ENCODE data around the gene MSH5. TPM values are rescaled to one million over a fixed set of nuclear protein-coding genes. Genes with fewer than 3 reads are reported as not detected.

Gene MSH5
- total RNA-seq, 1 donor from 2014 or later: 45.0 TPM

GRCh38 chr6:31701666-31702404 is 38.0 kb upstream of the MSH5 start:
- Mint-ChIP-seq H3K9me3 (ENCODE audit: low read depth) (no peaks in the 10 kb centered on the region), H3K27ac (peak overlapping the region; percentile 95), H3K4me3 (ENCODE audit: low read depth) (peak overlapping the region; percentile 96), H3K4me1 (ENCODE audit: low read depth) (peaks cover 20% of the 10 kb centered on the region), H3K36me3 (ENCODE audit: insufficient read depth) (peaks cover 14% of the 10 kb centered on the region), H3K27me3 (no peaks in the 10 kb centered on the region)
- DNase-seq (ENCODE audit: low spot score, unreplicated experiment): no peak
- no peak for TF ChIP-seq CTCF (IDR thresholded peaks at IDR 0.05; ENCODE audit: unreplicated experiment)

- Mint-ChIP-seq H3K27ac (peak overlapping the region; percentile 95), H3K9me3 (ENCODE audit: low read depth) (no peaks in the 10 kb centered on the region), H3K27me3 (no peaks in the 10 kb centered on the region)
Observed at GRCh38 chr6:31702405-31702818, 37.4 kb upstream of the MSH5 start.

GRCh38 chr6:31702819-31703716 is 36.7 kb upstream of the MSH5 start, which contains the start of gene ABHD16A:
Gene ABHD16A, minus strand, starts transcription at chr6:31703324. Its CDS starts 43 bp downstream, at chr6:31703281.
- TF ChIP-seq CTCF (IDR thresholded peaks at IDR 0.05; ENCODE audit: unreplicated experiment): no peak
- no peaks in the 10 kb centered on the region for H3K27me3 Mint-ChIP-seq
- H3K4me3 Mint-ChIP-seq (ENCODE audit: low read depth): peak within 1 kb of the TSS; percentile 96
- peaks cover 18% of the 10 kb centered on the region for H3K4me1 Mint-ChIP-seq (ENCODE audit: low read depth)
- H3K27ac Mint-ChIP-seq: peak within 1 kb of the TSS; percentile 95
- no peaks in the 10 kb centered on the region for H3K9me3 Mint-ChIP-seq (ENCODE audit: low read depth)
- DNase-seq (ENCODE audit: low spot score, unreplicated experiment): peak; percentile 92
- peaks cover 4% of the 10 kb centered on the region for H3K36me3 Mint-ChIP-seq (ENCODE audit: insufficient read depth)

More at GRCh38 chr6:31702405-31702818, 37.4 kb upstream of the MSH5 start:
- peak overlapping the region; percentile 96 for H3K4me3 Mint-ChIP-seq (ENCODE audit: low read depth)
- H3K36me3 Mint-ChIP-seq (ENCODE audit: insufficient read depth): peaks cover 11% of the 10 kb centered on the region
- TF ChIP-seq CTCF (IDR thresholded peaks at IDR 0.05; ENCODE audit: unreplicated experiment): no peak
- no peak for DNase-seq (ENCODE audit: low spot score, unreplicated experiment)
- H3K4me1 Mint-ChIP-seq (ENCODE audit: low read depth): peaks cover 19% of the 10 kb centered on the region

- Mint-ChIP-seq H3K4me3 (ENCODE audit: low read depth) (no peak overlapping the region), H3K27ac (no peak overlapping the region), H3K27me3 (no peaks in the 10 kb centered on the region), H3K4me1 (ENCODE audit: low read depth) (peaks cover 15% of the 10 kb centered on the region), H3K36me3 (ENCODE audit: insufficient read depth) (peaks cover 2% of the 10 kb centered on the region), H3K9me3 (ENCODE audit: low read depth) (no peaks in the 10 kb centered on the region)
- no peak for TF ChIP-seq CTCF (IDR thresholded peaks at IDR 0.05; ENCODE audit: unreplicated experiment)
- DNase-seq (ENCODE audit: low spot score, unreplicated experiment): no peak
Observed at GRCh38 chr6:31705931-31706330, 33.9 kb upstream of the MSH5 start.

GRCh38 chr6:31706599-31706998 is 33.2 kb upstream of the MSH5 start, which contains the start of gene LY6G6F:
Gene LY6G6F, plus strand, starts transcription at chr6:31706866. Its CDS starts 41 bp downstream, at chr6:31706907.
- H3K4me3 Mint-ChIP-seq (ENCODE audit: low read depth): no peak within 1 kb of the TSS
- H3K27me3 Mint-ChIP-seq: no peaks in the 10 kb centered on the region
- no peaks in the 10 kb centered on the region for H3K36me3 Mint-ChIP-seq (ENCODE audit: insufficient read depth)
- no peak for DNase-seq (ENCODE audit: low spot score, unreplicated experiment)
- H3K27ac Mint-ChIP-seq: no peak within 1 kb of the TSS
- no peak for TF ChIP-seq CTCF (IDR thresholded peaks at IDR 0.05; ENCODE audit: unreplicated experiment)
- no peaks in the 10 kb centered on the region for H3K9me3 Mint-ChIP-seq (ENCODE audit: low read depth)
- H3K4me1 Mint-ChIP-seq (ENCODE audit: low read depth): peaks cover 9% of the 10 kb centered on the region

Measured in progenitor cell of endocrine pancreas (in vitro differentiated cells).